Stimulated activated naive CD8-positive, alpha-beta T cell treated with anti-CD3 and anti-CD28 coated beads, Interleukin-15, Interleukin-2, amounts not matched to agents 100 U/mL and 50 U/mL, for 24 hours (primary cell): ENCODE results near the gene PAPLN.

Experiments
- ATAC-seq: fragments of 150-1000 bp; cut with Tn5 transposase; one replicate; pipeline ENCODE4 v1.10.0; 2021
- DNase-seq: peaks from one replicate; pipeline ENCODE4 v3.0.0; 2021

The PAPLN gene

DNA sequence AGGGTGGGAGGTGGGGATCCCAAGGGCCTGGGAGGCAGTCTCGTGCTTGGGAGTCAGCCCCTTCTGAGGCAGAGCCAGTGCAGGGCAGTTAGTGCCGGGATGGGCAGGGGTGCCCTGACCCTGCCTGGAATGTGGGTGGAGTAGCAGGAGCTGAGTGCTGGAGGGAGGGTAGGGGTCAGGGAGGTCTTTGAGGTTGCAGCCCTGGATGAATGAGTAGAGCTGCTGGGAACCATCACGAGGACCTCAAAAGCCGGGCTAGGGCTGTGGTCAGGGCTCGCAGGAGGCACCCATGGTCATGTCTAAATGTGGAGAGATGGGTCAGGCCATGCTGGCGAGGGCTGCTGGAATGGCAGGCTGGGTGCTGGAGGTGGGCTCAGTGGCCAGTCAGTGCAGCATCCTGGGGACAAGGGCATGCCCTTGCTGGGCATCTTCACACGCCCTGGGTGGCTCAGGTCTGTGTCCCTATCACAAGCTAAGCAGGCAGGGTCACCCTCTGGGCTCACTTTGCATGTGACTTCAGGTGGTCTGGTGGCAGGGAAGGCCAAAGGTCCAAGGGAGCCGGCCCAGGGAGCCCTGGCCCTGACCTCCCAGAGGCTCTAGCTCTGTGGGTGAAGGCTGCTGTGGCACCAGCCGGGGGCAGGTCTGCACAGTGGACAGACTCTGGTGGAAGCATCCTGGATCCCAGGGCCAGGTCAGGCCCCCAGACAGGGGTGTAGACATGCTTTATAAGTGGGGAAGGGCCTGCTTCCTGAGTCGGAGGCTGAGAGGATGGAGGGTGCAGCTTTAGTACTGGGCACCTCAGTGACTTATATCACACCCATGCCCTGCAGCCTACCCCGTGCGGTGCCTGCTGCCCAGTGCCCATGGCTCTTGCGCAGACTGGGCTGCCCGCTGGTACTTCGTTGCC lies 24.5 kb downstream of the PAPLN start:
- no peak for DNase-seq
- no peak for ATAC-seq

DNA sequence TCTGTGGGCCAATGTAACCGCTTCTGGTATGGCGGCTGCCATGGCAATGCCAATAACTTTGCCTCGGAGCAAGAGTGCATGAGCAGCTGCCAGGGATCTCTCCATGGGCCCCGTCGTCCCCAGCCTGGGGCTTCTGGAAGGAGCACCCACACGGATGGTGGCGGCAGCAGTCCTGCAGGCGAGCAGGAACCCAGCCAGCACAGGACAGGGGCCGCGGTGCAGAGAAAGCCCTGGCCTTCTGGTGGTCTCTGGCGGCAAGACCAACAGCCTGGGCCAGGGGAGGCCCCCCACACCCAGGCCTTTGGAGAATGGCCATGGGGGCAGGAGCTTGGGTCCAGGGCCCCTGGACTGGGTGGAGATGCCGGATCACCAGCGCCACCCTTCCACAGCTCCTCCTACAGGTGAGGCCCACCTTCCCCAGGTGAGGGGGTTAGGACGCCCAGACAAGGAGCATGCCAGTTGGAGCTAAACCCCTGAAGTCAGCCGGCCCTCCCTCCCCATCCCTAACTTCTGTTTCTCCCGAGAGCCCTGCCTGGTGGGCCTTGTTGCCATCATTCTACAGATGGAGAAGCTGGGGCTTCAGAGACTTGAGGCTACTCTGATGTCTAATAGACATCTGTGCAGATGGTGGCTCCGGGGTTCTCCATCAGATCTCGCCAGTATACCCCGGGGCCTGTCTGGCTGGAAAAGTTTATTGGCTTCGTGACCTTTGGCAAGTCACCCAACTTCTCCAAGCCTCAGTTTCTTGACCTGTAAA lies 25.3 kb downstream of the PAPLN start:
- ATAC-seq (no peak), DNase-seq (no peak)

DNA sequence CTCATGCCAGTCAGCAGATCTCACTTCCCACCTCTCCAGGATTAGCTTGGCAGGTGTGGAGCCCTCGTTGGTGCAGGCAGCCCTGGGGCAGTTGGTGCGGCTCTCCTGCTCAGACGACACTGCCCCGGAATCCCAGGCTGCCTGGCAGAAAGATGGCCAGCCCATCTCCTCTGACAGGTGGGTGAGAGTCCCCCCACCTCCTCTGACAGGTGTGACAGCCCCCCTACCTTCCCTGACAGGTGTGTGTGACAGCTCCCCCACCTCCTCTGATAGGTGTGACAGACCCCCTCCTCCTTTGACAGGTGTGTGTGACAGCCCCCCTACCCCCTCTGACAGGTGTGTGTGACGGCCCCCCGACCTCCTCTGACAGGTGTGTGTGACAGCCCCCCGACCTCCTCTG lies 26.3 kb downstream of the PAPLN start:
- DNase-seq (no peak), ATAC-seq (no peak)

DNA sequence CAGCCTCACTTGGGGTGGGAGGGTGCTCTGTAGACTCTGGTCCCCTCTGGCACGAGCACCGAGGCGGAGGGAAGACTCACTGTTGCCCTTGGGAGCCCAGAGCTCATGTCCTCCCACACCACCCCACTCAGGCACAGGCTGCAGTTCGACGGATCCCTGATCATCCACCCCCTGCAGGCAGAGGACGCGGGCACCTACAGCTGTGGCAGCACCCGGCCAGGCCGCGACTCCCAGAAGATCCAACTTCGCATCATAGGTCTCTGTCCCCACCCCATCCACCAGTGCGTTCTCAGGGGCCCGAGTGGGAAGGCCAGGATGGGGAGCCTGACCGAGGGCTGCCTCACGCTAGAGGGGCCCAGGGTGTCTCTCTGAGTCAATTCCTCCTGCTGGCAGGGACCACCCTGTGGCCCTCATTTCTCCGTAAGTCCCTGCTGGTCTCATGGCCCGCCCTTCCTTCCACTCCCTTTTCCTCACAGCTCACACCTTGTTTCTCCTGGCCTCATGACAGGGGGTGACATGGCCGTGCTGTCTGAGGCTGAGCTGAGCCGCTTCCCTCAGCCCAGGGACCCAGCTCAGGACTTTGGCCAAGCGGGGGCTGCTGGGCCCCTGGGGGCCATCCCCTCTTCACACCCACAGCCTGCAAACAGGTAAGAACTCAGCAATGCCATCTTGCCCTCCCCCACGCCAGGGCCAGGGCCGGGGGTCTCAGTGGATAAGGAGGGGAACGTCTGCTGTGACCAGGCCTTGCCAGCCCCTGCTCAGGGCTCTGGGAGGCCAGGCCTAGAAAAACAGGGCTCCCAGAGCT lies 27.0 kb downstream of the PAPLN start:
- no peak for DNase-seq
- no peak for ATAC-seq

DNA sequence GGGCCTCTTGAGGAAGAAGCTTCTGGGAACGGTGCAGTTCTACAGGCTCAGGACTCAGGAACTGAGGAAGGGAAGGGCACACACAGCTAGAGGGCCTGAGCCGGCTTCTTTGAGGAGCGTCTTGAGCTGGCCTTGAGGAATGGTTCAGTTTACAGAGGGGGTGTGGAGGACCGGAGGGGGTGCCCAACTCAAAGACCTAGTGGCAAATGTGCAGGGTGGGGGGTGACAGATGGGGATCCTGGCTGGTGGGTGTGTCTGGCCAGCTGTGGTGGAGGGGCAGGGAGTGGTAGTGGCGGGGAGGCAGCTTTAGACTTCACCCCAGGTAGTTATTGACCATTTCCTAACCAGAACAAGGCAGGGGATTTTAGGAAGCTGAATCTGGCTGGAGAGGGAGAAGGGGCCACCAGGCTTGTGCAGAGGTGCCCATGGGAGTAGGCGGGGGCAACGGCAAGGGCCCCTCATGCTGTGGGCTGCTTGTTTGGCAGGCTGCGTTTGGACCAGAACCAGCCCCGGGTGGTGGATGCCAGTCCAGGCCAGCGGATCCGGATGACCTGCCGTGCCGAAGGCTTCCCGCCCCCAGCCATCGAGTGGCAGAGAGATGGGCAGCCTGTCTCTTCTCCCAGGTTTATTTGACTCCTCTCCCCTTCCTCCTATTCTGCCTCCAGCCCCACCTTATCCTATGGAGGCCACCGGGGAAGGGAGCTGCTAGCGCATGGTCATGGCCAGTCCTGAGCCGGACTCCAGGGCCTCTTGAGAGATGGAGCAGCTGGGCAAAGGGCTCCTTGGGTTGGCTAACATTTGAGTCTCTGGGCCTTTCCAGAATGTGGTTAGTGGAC lies 27.8 kb downstream of the PAPLN start:
- DNase-seq (no peak), ATAC-seq (no peak)

DNA sequence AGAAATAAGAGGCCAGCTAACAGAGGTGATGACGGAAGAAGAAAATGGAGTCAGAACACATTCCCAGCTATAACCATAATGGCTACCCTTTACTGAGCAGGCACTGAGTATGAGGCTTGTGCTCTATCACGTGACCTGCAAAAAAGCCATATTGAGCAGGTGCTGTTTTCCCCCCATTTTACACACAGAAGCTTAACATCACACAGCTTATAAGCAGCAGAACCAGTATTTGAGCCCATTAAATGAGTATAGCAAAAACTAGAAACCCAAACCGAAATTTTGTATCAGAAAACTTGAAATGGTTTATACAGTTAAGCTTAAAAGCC lies 28.4 kb downstream of the PAPLN start:
- ATAC-seq, result no peak
- no peak for DNase-seq

DNA sequence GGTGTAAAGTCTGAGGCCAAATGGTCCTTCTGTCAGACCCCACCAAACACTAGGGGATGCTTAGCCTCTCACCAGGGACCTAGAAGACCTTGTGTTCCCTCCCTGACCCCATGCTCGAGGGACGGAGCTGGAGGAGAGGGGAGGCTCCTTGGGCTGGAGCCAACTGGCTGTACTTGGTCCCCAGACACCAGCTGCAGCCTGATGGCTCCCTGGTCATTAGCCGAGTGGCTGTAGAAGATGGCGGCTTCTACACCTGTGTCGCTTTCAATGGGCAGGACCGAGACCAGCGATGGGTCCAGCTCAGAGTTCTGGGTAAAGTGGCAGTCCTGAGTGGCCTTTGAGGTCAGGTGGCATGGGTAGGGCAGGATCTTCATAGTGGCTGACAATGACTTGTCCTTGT lies 29.0 kb downstream of the PAPLN start:
- DNase-seq (no peak), ATAC-seq (no peak)

DNA sequence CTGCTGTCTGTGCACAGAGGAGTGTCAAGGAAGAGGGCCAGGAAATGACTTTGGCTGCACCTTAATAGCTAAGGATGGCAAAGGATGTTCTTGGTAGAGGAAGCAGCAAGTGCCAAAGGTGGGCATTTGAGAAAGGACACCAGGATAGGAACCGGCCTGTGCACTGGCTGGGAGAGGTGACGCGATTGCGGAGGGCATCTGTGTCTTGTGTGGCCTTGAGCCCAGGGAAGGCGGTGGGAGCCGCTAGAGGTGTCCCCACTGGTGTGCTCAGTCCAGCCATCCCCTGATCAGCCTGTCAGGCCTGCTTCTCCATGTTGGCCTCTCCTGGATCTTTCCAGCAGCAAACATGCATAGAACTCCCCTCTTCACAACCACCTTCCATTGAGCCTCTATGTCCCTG lies 30.2 kb downstream of the PAPLN start:
- ATAC-seq (no peak), DNase-seq (no peak)

DNA sequence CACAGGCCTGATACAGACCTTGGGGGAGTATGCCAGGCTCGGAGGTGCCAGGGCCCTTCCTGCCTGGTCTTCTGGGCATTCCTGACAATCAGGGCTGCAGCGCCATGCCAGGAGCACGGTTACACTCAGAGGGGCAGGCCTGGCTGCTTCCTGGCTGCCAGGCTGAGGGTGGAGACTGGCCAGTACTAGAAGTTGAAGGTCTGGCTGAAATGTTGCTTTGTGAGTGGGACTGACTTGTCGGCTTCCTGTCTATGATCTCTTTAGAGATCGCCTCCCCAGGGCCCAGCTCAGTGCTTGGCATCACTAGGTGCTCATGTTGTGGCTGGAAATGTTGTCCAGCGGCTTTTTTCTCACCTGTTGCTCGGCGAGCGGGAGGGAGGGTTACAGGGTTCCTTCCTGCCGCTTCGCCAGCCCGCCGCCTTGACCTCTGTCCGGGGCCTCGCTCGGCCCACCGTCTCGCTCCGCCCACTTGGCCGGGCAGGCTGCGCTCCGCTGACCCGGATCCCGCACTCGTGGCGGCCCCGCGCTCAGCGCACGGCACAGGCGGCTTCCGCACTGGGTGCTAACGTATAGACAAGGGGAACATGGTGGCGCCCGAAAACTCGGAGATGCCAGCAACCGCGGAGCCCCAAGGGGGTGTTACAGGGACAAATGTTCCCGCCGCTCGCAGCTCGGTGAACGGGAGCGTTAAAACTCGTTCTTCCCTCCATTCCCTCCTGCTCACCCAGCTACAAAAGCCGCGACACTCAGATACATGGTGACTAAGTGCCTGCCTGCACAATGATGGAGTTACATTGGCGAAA lies 32.6 kb downstream of the PAPLN start:
- DNase-seq (peak; percentile 34), ATAC-seq (peak; percentile 50)

DNA sequence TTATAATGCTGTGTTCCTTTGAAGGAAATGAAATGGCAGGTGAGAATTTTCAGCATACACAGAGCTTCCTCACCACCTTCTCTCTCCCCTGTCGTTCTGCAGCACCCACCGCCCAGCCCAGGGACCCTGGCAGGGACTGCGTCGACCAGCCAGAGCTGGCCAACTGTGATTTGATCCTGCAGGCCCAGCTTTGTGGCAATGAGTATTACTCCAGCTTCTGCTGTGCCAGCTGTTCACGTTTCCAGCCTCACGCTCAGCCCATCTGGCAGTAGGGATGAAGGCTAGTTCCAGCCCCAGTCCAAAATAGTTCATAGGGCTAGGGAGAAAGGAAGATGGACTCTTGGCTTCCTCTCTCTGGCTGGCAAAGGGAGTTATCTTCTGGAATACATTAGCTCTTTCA lies 35.1 kb downstream of the PAPLN start:
- ATAC-seq, result no peak
- no peak for DNase-seq

DNA sequence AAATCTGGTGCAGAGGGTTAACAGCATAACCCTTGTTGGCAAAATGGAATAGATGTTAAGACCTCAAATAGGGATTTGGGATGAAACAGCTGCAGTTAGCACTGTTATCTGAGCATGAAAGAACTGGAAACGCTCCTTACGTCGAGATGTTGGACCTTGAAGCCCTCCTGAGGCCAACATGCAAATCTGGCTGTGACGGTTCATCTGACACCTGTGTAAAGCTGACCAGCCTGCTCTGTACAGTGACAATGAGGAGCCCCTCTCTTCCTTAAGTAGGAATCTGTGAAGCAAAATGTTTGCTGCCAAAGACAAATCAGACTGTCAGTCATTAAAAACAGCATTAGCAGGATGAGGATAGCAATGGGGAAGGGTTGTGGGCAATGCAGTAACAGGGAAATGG lies 36.5 kb downstream of the PAPLN start:
- DNase-seq, result no peak
- no peak for ATAC-seq

DNA sequence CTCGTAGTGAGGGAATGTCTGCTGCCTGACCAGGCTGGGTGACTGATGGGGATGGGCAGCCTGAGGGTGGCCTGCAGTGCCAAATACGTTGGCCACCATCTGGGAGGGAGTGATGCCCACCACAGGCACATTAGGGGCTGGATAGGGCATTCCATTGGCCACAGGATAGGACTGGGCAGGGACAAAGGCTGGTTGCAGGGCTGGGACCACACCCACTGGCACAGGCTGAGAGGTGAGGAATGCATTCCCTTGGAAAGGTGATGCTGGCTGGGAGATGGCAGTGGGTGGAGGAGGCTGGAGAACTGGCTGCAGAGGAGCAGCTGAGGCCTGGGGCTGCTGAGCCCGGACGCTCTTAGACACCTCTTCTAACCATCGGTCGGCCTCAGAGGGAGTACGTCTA lies 39.5 kb downstream of the PAPLN start:
- DNase-seq (no peak), ATAC-seq (no peak)

DNA sequence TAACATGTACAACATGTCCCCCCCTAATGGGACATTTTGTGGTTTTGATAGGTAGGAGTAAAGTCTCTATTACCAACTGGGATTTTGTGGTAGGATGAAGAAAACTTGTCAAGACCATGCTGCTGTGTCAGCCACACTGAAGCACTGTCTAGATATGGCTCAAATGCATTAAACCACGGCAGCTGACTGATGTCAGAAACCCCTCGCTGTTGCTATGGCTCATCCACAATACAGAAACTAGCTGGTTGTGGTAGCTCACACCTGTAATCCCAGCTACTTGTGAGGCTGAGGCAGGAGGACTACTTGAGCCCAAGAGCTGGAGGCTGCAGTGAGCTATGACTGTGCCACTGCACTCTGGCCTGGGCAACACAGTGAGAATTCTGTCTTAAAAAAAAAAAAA lies 40.1 kb downstream of the PAPLN start:
- DNase-seq (no peak), ATAC-seq (no peak)

DNA sequence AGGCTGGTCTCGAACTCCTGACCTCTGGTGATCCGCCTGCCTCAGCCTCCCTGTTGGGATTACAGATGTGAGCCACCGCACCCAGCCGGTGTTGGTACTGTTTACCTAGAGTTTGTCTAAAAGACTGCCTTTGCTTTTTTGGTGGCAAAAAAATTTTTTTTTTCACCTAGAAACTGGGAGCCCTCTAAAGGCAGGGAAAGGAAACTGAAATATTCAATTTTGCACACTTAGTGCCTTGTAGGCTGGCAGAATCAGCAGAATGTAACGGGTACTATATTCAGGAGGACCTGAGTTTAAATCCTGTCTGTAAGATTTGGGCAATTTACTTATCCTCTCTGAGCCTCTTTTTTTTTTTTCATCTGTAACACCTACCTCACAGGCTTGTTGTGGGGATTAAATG lies 43.6 kb downstream of the PAPLN start:
- ATAC-seq (no peak), DNase-seq (no peak)

DNA sequence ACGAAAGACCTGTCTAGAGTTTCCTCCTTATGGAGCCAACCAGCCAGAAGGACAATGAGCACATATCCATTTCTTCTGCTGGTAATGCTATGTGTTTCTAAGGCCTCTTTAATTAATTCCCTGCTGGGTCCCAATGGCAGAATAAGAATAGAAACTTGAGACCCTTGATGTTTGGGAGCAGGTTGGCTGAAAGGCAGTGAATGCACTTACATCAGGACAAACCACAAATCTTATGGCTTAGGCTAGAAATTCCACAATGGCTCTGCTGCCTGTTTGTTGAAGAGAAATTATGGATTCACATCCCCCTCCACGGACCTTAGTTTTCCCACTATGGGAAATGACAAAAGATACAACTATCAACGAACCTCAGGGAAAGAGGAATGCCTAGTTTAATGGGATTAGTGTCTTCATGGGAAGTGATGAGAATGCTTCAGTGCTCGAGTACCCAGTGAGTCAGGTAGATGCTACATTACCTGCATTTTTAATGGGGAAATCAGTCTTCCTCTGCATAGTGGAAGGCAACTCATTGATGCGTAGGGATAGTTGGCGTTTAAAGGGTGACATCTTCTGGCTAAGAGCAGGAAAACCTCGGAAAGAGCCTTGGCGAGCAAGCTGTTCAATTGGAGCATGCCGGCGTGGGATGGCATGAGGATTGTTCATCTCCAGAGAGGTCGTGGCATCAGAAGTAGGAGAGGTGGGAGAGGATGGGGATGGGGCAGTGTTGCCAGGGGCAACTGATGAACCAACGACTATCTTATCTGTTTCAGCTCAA lies 46.5 kb downstream of the PAPLN start:
- no peak for ATAC-seq
- no peak for DNase-seq

DNA sequence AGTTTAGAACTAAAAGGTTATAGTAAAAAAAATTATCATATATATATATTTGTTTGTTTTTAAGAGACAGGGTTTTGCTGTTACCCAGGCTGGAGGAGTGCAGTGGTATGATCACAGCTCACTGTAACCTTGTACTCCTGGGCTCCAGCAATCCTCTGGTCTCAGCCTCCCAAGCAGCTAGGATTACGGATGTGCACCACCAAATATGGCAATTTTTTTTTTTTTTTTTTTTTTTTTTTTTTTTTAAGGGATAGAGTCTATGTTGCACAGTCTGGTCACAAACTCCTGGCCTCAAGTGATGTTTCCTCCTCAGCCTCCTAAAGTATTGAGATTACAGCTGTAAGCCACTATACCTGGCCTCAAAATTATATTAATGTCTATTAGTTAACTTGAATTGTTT lies 48.7 kb downstream of the PAPLN start:
- ATAC-seq, result no peak

DNA sequence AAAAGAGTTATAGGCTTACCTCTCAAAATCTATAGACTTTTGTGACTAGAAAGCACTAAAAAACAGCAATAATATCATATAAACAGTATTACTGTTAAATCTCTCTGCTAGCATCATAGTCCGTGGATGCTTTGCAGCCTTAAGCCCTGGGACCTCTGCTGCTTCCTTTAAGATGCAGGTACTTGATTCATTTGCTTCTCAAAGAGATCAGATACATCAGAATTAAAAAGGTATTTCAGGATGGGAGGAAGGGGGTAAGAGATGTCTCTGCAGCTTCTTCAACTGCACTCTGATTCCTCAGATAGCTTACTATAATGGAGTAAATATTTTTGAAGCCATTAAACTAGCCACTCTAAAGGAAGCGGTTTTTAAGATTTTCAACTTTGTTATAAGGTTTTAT lies 49.3 kb downstream of the PAPLN start:
- ATAC-seq (no peak), DNase-seq (no peak)

More for the DNA sequence above, 48.7 kb downstream of the PAPLN start:
- DNase-seq, result no peak

DNA sequence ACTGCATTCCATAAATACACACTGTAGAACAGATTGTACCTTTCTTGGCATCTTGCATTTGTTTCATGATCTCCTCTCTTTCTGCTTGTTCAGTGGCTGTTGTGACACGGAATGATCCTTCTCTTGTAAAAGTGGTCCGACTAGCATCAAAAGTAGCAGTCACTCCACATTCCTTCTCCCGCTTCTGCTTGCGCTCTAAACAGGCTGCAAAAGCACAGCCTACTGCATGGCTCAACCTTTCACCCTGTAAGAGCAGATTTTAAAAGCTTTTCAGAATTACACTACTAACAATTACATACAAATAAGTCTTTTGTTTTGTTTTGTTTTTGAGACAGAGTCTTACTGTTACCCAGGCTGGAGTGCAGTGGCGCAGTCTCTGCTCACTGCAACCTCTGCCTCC lies 49.8 kb downstream of the PAPLN start:
- no peak for ATAC-seq

DNA sequence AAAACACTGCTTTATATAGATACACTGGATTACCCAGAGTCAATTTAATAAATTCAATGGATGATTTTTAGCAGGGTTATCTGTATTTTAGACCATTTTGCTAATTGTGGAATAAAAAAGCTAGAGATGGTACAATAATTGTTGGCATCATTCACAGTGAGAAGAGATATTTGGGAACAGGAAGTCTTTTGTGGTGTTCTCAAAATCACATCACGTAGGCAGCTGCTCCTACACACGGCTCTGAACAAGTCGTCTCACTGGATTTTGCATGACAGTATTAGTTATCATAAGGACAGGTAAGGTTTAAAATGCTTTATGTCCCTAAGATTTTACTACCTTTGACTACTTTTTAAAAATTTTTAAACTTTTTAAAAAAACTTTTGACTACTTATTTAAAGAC lies 52.0 kb downstream of the PAPLN start:
- no peak for DNase-seq
- no peak for ATAC-seq

More for the DNA sequence above, 49.8 kb downstream of the PAPLN start:
- DNase-seq, result no peak

DNA sequence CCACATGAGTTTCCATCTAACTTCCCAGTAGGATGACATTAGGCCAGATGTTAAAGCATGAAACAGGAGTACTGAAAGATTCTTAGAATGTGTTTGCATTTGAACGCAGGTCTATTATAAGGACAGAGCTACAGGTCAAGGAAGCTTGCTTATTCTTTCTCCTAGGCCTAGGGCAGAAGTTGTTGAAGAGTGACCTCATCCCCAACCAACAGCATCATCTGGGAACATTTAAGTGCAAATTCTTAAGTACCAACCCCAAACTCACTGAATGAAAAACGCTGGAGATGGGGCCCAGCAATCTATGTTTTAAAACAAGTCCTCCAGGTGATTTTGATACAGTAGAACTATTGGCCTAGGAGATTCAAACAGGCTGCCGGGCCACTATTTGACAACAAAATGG lies 52.4 kb downstream of the PAPLN start:
- ATAC-seq (no peak), DNase-seq (no peak)
